IMR-90 (cell line): ENCODE measurements around the gene OR2C1.

Experiments
- CEBPB ChIP-seq: IDR thresholded peaks from 2 replicates; pipeline ENCODE4 v1.6.1; 2012; ENCODE audit warnings: low read depth, low read length, improper control_type of control experiment
- POLR2A ChIP-seq: IDR thresholded peaks from 2 replicates; pipeline ENCODE4 v1.6.1; 2012; ENCODE audit warnings: mild to moderate bottlenecking, low read depth, low read length
- RAD21 ChIP-seq: IDR thresholded peaks from 2 replicates; pipeline ENCODE4 v1.6.1; 2012; ENCODE audit warnings: low read length, improper control_type of control experiment
- RCOR1 ChIP-seq: IDR thresholded peaks from 2 replicates; pipeline ENCODE4 v1.6.1; 2012; ENCODE audit warnings: mild to moderate bottlenecking, low read length, improper control_type of control experiment; ENCODE audit not compliant: insufficient replicate concordance
- SMC3 ChIP-seq: fragments of 150-350 bp; IDR thresholded peaks from 2 replicates; pipeline ENCODE4 v1.6.1; 2016; ENCODE audit warnings: low read depth, mild to moderate bottlenecking, antibody characterized with exemption, low read length, moderate library complexity
- TF ChIP-seq, protein P1 (sequence below): conservative IDR thresholded peaks from 2 replicates; pipeline ENCODE4 v1.5.1; 2012; ENCODE audit warnings: mild to moderate bottlenecking, low read depth, low read length, improper control_type of control experiment
- TF ChIP-seq, protein P2 (sequence below): fragments of 150-350 bp; IDR thresholded peaks from 2 replicates; pipeline ENCODE4 v1.6.1; 2017; ENCODE audit warnings: mild to moderate bottlenecking, antibody characterized with exemption, low read length, low read depth

DNA sequence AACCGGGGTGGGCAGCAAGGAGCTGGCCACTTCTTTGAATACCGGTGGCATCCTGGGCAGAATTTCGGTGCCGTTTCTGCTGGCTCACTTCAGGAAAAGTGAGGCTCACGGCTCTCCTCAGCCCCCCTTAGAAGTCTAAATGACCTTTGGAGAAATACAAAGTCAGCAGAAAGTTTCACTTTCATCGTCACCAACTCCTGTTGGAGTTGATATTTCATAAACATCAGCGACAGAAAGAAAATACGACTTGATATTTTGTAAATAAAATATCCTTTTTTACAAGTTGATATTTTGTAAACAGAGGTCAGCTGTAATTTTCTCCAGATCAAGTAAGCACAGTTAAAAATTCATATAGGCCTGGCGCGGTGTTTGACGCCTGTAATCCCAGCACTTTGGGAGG lies 49.6 kb upstream of the OR2C1 start:
- TF ChIP-seq, protein P1, sequence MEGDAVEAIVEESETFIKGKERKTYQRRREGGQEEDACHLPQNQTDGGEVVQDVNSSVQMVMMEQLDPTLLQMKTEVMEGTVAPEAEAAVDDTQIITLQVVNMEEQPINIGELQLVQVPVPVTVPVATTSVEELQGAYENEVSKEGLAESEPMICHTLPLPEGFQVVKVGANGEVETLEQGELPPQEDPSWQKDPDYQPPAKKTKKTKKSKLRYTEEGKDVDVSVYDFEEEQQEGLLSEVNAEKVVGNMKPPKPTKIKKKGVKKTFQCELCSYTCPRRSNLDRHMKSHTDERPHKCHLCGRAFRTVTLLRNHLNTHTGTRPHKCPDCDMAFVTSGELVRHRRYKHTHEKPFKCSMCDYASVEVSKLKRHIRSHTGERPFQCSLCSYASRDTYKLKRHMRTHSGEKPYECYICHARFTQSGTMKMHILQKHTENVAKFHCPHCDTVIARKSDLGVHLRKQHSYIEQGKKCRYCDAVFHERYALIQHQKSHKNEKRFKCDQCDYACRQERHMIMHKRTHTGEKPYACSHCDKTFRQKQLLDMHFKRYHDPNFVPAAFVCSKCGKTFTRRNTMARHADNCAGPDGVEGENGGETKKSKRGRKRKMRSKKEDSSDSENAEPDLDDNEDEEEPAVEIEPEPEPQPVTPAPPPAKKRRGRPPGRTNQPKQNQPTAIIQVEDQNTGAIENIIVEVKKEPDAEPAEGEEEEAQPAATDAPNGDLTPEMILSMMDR: no peak
- TF ChIP-seq, protein P2, sequence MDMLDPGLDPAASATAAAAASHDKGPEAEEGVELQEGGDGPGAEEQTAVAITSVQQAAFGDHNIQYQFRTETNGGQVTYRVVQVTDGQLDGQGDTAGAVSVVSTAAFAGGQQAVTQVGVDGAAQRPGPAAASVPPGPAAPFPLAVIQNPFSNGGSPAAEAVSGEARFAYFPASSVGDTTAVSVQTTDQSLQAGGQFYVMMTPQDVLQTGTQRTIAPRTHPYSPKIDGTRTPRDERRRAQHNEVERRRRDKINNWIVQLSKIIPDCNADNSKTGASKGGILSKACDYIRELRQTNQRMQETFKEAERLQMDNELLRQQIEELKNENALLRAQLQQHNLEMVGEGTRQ: no peak
- TF ChIP-seq POLR2A (no peak), SMC3 (no peak), RAD21 (no peak), RCOR1 (no peak), CEBPB (no peak)
